ENCODE data around the gene CFAP57. TPM values are rescaled to one million over a fixed set of nuclear protein-coding genes. Genes with fewer than 3 reads are reported as not detected.

CFAP57 gene
- total and polyA plus RNA-seq, 2 of the 8 experiments (the other 6 are each of a cell fraction or from before 2014, with no cell fraction given), result 0.20 to 0.80 TPM

DNA sequence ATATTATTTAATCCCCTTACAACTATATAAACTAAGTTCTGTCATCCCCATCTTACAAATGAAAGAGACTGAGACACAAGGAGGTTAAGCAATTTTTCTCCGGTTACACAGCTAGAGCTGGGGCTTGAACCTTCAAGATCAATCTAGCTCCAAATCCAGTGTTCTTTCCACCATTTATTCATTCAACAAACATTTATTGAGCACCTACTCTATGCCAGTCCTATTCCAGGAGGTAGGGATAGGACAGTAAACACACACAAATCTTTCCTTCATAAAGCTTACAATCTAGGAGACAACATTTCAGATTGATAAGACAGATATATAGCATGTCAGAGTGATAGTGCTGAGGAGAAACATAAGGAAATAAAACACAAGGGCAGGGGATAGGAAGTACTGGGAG is 94.8 kb downstream of the CFAP57 start:
- POLR2A ChIA-PET (ENCODE audit: partially characterized antibody), result interaction anchor here (1.1 to 1.6 kb wide), 4 partner anchors 23 to 102 kb away, joined by 3 to 4 read pairs (median 3); partner anchors contain the start of gene CDC20
- H3K18ac ChIP-seq (ENCODE audit: extremely low read depth, low read length), result no peak overlapping the region
- 96% methylated on average over 1 of the region's 1 CpG; no CpG with 5 or more reads in 1 of the 2 experiments for WGBS, 2 experiments (ENCODE audit: extremely low coverage in 1 of 2, insufficient coverage in 1 of 2, insufficient read length in 1 of 2, insufficient replicate concordance in 2 of 2, low coverage in 1 of 2, low lambda C conversion rate in 2 of 2, missing lambda C conversion rate in 1 of 2)
- TF ChIP-seq CBX8 (IDR thresholded peaks at IDR 0.05; ENCODE audit: borderline replicate concordance, low read depth, low read length) (no peak), TAF1 (IDR thresholded peaks at IDR 0.05; ENCODE audit: low read depth, low read length) (no peak), BRCA1 (IDR thresholded peaks at IDR 0.05; ENCODE audit: low read depth, low read length) (no peak), PHF8 (conservative IDR thresholded peaks at IDR 0.05; ENCODE audit: low read depth, low read length) (no peak), YY1 (IDR thresholded peaks at IDR 0.05; ENCODE audit: low read depth, low read length) (no peak), CBX5 (IDR thresholded peaks at IDR 0.05; ENCODE audit: low read depth, low read length) (no peak), POU5F1 (IDR thresholded peaks at IDR 0.05; ENCODE audit: low read depth, low read length) (no peak), BCL11A (IDR thresholded peaks at IDR 0.05; ENCODE audit: low read depth in 2 of 2, low read length in 2 of 2) (no peak), MAX (IDR thresholded peaks at IDR 0.05) (no peak), NRF1 (IDR thresholded peaks at IDR 0.05; ENCODE audit: low read depth, low read length) (no peak), JUND (IDR thresholded peaks at IDR 0.05; ENCODE audit: low read length) (no peak)
- TF ChIP-seq, protein P1, sequence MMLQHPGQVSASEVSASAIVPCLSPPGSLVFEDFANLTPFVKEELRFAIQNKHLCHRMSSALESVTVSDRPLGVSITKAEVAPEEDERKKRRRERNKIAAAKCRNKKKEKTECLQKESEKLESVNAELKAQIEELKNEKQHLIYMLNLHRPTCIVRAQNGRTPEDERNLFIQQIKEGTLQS (IDR thresholded peaks at IDR 0.05; ENCODE audit: insufficient read depth, low read depth, low read length), result no peak
- TF ChIP-seq, protein P2, sequence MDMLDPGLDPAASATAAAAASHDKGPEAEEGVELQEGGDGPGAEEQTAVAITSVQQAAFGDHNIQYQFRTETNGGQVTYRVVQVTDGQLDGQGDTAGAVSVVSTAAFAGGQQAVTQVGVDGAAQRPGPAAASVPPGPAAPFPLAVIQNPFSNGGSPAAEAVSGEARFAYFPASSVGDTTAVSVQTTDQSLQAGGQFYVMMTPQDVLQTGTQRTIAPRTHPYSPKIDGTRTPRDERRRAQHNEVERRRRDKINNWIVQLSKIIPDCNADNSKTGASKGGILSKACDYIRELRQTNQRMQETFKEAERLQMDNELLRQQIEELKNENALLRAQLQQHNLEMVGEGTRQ (IDR thresholded peaks at IDR 0.05; ENCODE audit: low read length), result no peak

More for the DNA sequence above, 94.8 kb downstream of the CFAP57 start:
- Histone ChIP-seq H3K79me1 (ENCODE audit: low read depth, low read length) (peaks cover 3% of the 10 kb centered on the region), H3K36me3 (ENCODE audit: control insufficient read depth in 2 of 4, insufficient read depth in 4 of 4, low read length in 3 of 4) (no peaks in the 10 kb centered on the region), H2BK15ac (ENCODE audit: low read length) (no peak overlapping the region), H3K9me3 (ENCODE audit: insufficient read depth in 2 of 2, low read depth in 1 of 2, low read length in 1 of 2) (peaks cover 15% of the 10 kb centered on the region in 2 experiments; a peak in 3 of 4 replicates), H2AFZ (ENCODE audit: low read length) (no peak overlapping the region), H3K4me1 (replicated peaks in 1 of 4; ENCODE audit: control insufficient read depth in 3 of 4, insufficient read depth in 4 of 4, low read length in 3 of 4) (peaks cover 0 to 12% (median 5%) of the 10 kb centered on the region in 4 experiments; a peak in 5 of 7 replicates), H3K9ac (replicated peaks in 1 of 4; ENCODE audit: extremely low read depth in 1 of 4, low read depth in 3 of 4, low read length in 3 of 4) (no peak overlapping the region), H3K27ac (ENCODE audit: low read depth, low read length) (no peak overlapping the region), H2AK5ac (ENCODE audit: low read depth, low read length) (no peak overlapping the region), H2BK20ac (ENCODE audit: low read length) (no peak overlapping the region), H3K4ac (replicated peaks; ENCODE audit: insufficient read length, low read depth, low read length) (no peak overlapping the region), H3K4me3 (ENCODE audit: extremely low read depth in 1 of 4, insufficient read depth in 2 of 4, low read depth in 3 of 4, low read length in 4 of 4) (no peak overlapping the region), H3K56ac (replicated peaks; ENCODE audit: insufficient read length, low read depth, low read length) (no peak overlapping the region), H3K23ac (ENCODE audit: insufficient read length) (no peak overlapping the region), H3K23me2 (ENCODE audit: low read depth, low read length) (peaks cover 6% of the 10 kb centered on the region; the same call in 1 of the 2 replicates), H3K27me3 (replicated peaks in 1 of 4; ENCODE audit: control insufficient read depth in 3 of 4, extremely low read depth in 1 of 4, insufficient read depth in 3 of 4, low read length in 3 of 4) (no peaks in the 10 kb centered on the region), H2BK12ac (ENCODE audit: low read depth, low read length) (no peak overlapping the region), H4K8ac (ENCODE audit: extremely low read depth, insufficient read depth, low read length) (no peak overlapping the region), H3K4me2 (ENCODE audit: insufficient read depth in 1 of 2, low read depth in 2 of 2, low read length in 2 of 2) (no peak overlapping the region), H4K91ac (replicated peaks; ENCODE audit: insufficient read length, low read length) (no peak overlapping the region), H4K5ac (ENCODE audit: insufficient read length, low read depth, low read length) (no peak overlapping the region), H4K20me1 (replicated peaks in 1 of 2; ENCODE audit: control insufficient read depth in 1 of 2, insufficient read depth in 2 of 2, low read length in 2 of 2) (no peaks in the 10 kb centered on the region), H3K79me2 (ENCODE audit: control insufficient read depth in 1 of 2, insufficient read depth in 2 of 2, low read length in 2 of 2) (0 out of 4 replicates have a peak, but pooled peaks cover 0 to 3% of the 10 kb centered on the region in 2 experiments), H2BK120ac (replicated peaks; ENCODE audit: low read depth, low read length) (no peak overlapping the region), H2BK5ac (ENCODE audit: low read depth, low read length) (no peak overlapping the region), H3K14ac (ENCODE audit: insufficient read length) (no peak overlapping the region)
- no peak for DNase-seq (ENCODE audit: low read depth in 1 of 2, low spot score in 2 of 2)
- CTCF ChIA-PET (ENCODE audit: partially characterized antibody), result interaction anchor here (0.5 to 1.9 kb wide), 4 partner anchors 23 to 261 kb away, joined by 3 to 6 read pairs (median 5); no protein-coding TSS in a partner anchor
- FAIRE-seq, result no peak

Measured in H1 (cell line).